Measurements from ENCODE around the gene TMPRSS9. TPM values are rescaled to one million over a fixed set of nuclear protein-coding genes. Genes with fewer than 3 reads are reported as not detected.

TMPRSS9 gene
- 0.41 TPM in 1 of 2 replicates, not detected in the other for total RNA-seq (ENCODE audit: low replicate concordance)
- long read RNA-seq: 0 reads

GRCh38 chr19:2359992-2360685 is at the start of gene TMPRSS9:
Gene TMPRSS9 (plus strand): TSS chr19:2360265. CDS start chr19:2389786, 29,521 bp downstream.
- no peaks in the 10 kb centered on the region for H3K9me3 Mint-ChIP-seq
- peaks cover 13% of the 10 kb centered on the region for H3K27me3 Mint-ChIP-seq
- peaks cover 3% of the 10 kb centered on the region for H3K4me1 Mint-ChIP-seq (ENCODE audit: unreplicated experiment)
- no peaks in the 10 kb centered on the region for H3K36me3 Mint-ChIP-seq
- DNase-seq (ENCODE audit: extremely low spot score, unreplicated experiment): no peak
- TF ChIP-seq CTCF (conservative IDR thresholded peaks at IDR 0.05): no peak
- no peak within 1 kb of the TSS for H3K4me3 Mint-ChIP-seq
- H3K27ac Mint-ChIP-seq: peak within 1 kb of the TSS; percentile 33

- Mint-ChIP-seq H3K4me3 (no peak overlapping the region), H3K9me3 (no peaks in the 10 kb centered on the region), H3K36me3 (no peaks in the 10 kb centered on the region), H3K27ac (no peak overlapping the region), H3K27me3 (peaks cover 47% of the 10 kb centered on the region), H3K4me1 (ENCODE audit: unreplicated experiment) (no peaks in the 10 kb centered on the region)
- DNase-seq (ENCODE audit: extremely low spot score, unreplicated experiment): no peak
- TF ChIP-seq CTCF (conservative IDR thresholded peaks at IDR 0.05): no peak
These were observed 49.0 kb upstream of the TMPRSS9 start for GRCh38 chr19:2311093-2311492.

- Mint-ChIP-seq H3K9me3 (no peaks in the 10 kb centered on the region), H3K36me3 (no peaks in the 10 kb centered on the region), H3K4me3 (no peak overlapping the region), H3K27ac (no peak overlapping the region), H3K27me3 (peaks cover 38% of the 10 kb centered on the region), H3K4me1 (ENCODE audit: unreplicated experiment) (no peaks in the 10 kb centered on the region)
- peak; percentile 69 for DNase-seq (ENCODE audit: extremely low spot score, unreplicated experiment)
- TF ChIP-seq CTCF (conservative IDR thresholded peaks at IDR 0.05): no peak
These were observed 47.1 kb upstream of the TMPRSS9 start for GRCh38 chr19:2312820-2313501.

GRCh38 chr19:2315121-2315817 is 44.8 kb upstream of the TMPRSS9 start:
- H3K9me3 Mint-ChIP-seq: no peaks in the 10 kb centered on the region

More at GRCh38 chr19:2315121-2315817, 44.8 kb upstream of the TMPRSS9 start:
- Mint-ChIP-seq H3K4me3 (no peak overlapping the region), H3K27me3 (peaks cover 17% of the 10 kb centered on the region), H3K4me1 (ENCODE audit: unreplicated experiment) (no peaks in the 10 kb centered on the region), H3K36me3 (no peaks in the 10 kb centered on the region), H3K27ac (no peak overlapping the region)
- no peak for TF ChIP-seq CTCF (conservative IDR thresholded peaks at IDR 0.05)
- no peak for DNase-seq (ENCODE audit: extremely low spot score, unreplicated experiment)
